Upper lobe of left lung (tissue), 6 donors: ENCODE results near the gene GXYLT1. TPM values are rescaled to one million over a fixed set of nuclear protein-coding genes. Genes with fewer than 3 reads are reported as not detected.

Experiments used
- ATAC-seq, 2 donors: fragments of 200-7000 bp; cut with Tn5 transposase; one replicate each; pipeline ENCODE4 v1.9.1; 2022; ENCODE audit warnings: mild to moderate bottlenecking in 2 of 2, moderate library complexity in 2 of 2; ENCODE audit not compliant: low FRiP score in 2 of 2
- DNase-seq, 2 donors: peaks; one replicate each; pipeline ENCODE4 v3.0.0-alpha.2; 2019 to 2020
- H3K27ac ChIP-seq, 4 donors: fragments of 200-600 bp; sonication (generic); one replicate each; pipeline ENCODE4 v1.5.1; 2016 to 2019
- H3K27me3 ChIP-seq, 4 donors: fragments of 200-600 bp; sonication (generic); one replicate each; pipeline ENCODE4 v1.5.1; 2017 to 2019
- H3K36me3 ChIP-seq, 4 donors: fragments of 200-600 bp; sonication (generic); one replicate each; pipeline ENCODE4 v1.5.1; 2016 to 2019
- H3K4me1 ChIP-seq, 4 donors: fragments of 200-600 bp; sonication (generic); one replicate each; pipeline ENCODE4 v1.5.1; 2018 to 2019
- H3K4me3 ChIP-seq, 4 donors: fragments of 200-600 bp; sonication (generic); one replicate each; pipeline ENCODE4 v1.5.1; 2017 to 2019; ENCODE audit warnings: mild to moderate bottlenecking in 2 of 4, moderate library complexity in 1 of 4
- H3K9me3 ChIP-seq, 4 donors: fragments of 200-600 bp; sonication (generic); one replicate each; pipeline ENCODE4 v1.5.1; 2018 to 2019
- CTCF ChIP-seq, 6 experiments: fragments of 450-650 bp in 4 of 6; fragments of 200-600 bp in 2 of 6; sonication (generic) in 2 of 6; IDR thresholded peaks; one replicate each; pipeline ENCODE4 v1.5.1; 2016 to 2019; ENCODE audit warnings: antibody characterized with exemption in 6 of 6
- EP300 ChIP-seq, 4 donors: sonication (generic); formaldehyde crosslinking; IDR thresholded peaks; one replicate each; pipeline ENCODE4 v1.5.1; 2017; ENCODE audit warnings: antibody characterized with exemption in 4 of 4, control low read depth in 2 of 4
- POLR2A ChIP-seq, 4 donors: fragments of 450-650 bp; IDR thresholded peaks; one replicate each; pipeline ENCODE4 v1.5.1; 2016 to 2017; ENCODE audit warnings: antibody characterized with exemption in 4 of 4, mild to moderate bottlenecking in 2 of 4
- POLR2AphosphoS5 ChIP-seq, 2 donors: sonication (generic); formaldehyde crosslinking; IDR thresholded peaks; one replicate each; pipeline ENCODE4 v1.5.1; 2017; ENCODE audit warnings: antibody characterized with exemption in 2 of 2
- WGBS, 2 donors: methylation state at CpG; one replicate each; pipeline ENCODE4 v1.1.5; 2017 to 2018; 5-methylcytosine and 5-hydroxymethylcytosine counted together
- total RNA-seq, 6 donors: library from RNA; depleted of rRNA in 4 of 6; stranded (reverse); fragments of >200 nt in 4 of 6; gene quantifications; one replicate each; pipeline versions ENCODE4 v1.1.0 to v1.2.1, GENCODE V29; 2016 to 2021
- donor health status: DM: no; HTN: no; CAD: no; lungs with moderate emphysema.
- donor health status: DM: no; HTN: yes; CAD: no; lungs with severe emphysema.

Gene GXYLT1
- total RNA-seq, 6 donors from 2014 or later: 11.3 to 24.6 (median 12.3) TPM

DNA sequence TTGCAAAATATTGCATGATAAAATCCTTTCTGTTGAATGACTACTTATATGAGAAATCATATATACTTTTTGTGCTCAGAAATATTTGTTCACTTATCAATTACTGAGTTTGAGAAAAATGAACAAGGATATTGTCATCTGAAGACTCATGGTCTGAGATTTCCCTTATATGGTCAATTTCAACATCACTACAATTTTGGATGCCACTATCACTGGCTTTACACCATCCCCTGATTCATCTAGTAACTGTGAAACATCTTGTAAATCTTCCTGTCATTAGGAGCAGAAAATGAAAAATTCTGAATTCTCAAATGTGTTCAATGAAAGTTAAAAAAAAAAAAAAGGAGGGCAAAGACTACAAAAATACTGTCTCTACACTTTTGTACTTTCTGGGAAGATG lies 21.8 kb upstream of the GXYLT1 start:
- Histone ChIP-seq H3K36me3 (peaks cover 0 to 5% (median 0%) of the 10 kb centered on the region in 4 donors), H3K4me3 (no peak overlapping the region)

DNA sequence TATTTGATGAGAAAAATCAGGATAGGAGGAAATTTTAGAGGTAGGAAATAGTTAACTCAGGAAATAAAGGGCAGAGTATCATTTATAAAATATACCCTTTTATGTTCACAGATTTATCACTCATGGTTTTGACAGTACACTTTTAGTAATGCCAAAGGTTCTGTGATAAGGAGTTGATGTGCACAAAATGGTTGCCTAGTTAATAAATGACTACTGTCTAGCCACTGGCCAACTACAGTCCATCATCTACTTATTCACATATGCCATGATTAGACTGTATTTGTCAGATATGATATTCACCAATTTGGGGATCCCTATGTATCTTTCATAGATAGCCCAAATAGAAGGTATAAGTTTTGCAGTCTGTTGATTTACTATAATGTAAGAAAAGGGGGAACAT lies 19.2 kb upstream of the GXYLT1 start:
- H3K9me3 ChIP-seq: no peaks in the 10 kb centered on the region
- H3K4me1 ChIP-seq: no peaks in the 10 kb centered on the region
- no peak overlapping the region for H3K27ac ChIP-seq
- no peaks in the 10 kb centered on the region for H3K27me3 ChIP-seq
- no peak overlapping the region for H3K4me3 ChIP-seq
- ATAC-seq (no peak), DNase-seq (no peak)
- TF ChIP-seq POLR2A (IDR thresholded peaks at IDR 0.05) (no peak), POLR2AphosphoS5 (IDR thresholded peaks at IDR 0.05) (no peak), EP300 (IDR thresholded peaks at IDR 0.05) (no peak), CTCF (IDR thresholded peaks at IDR 0.05) (no peak)
- peaks cover 0 to 23% (median 4%) of the 10 kb centered on the region in 4 donors for H3K36me3 ChIP-seq

More for the DNA sequence above, 21.8 kb upstream of the GXYLT1 start:
- ATAC-seq (no peak), DNase-seq (no peak)
- TF ChIP-seq EP300 (IDR thresholded peaks at IDR 0.05) (no peak), POLR2AphosphoS5 (IDR thresholded peaks at IDR 0.05) (no peak), CTCF (IDR thresholded peaks at IDR 0.05) (no peak), POLR2A (IDR thresholded peaks at IDR 0.05) (no peak)
- no peaks in the 10 kb centered on the region for H3K4me1 ChIP-seq
- H3K27ac ChIP-seq: no peak overlapping the region
- H3K9me3 ChIP-seq: no peaks in the 10 kb centered on the region
- H3K27me3 ChIP-seq: no peaks in the 10 kb centered on the region

- no peaks in the 10 kb centered on the region for H3K27me3 ChIP-seq
- TF ChIP-seq POLR2AphosphoS5 (IDR thresholded peaks at IDR 0.05): no peak
- no peak for TF ChIP-seq EP300 (IDR thresholded peaks at IDR 0.05)
- TF ChIP-seq CTCF (IDR thresholded peaks at IDR 0.05): no peak
- no peak for TF ChIP-seq POLR2A (IDR thresholded peaks at IDR 0.05)
- ATAC-seq (no peak), DNase-seq (no peak)
- no peak overlapping the region for H3K27ac ChIP-seq
- peaks cover 0 to 29% (median 4%) of the 10 kb centered on the region in 4 donors for H3K36me3 ChIP-seq
- no peaks in the 10 kb centered on the region for H3K4me1 ChIP-seq
- no peaks in the 10 kb centered on the region for H3K9me3 ChIP-seq
- H3K4me3 ChIP-seq: no peak overlapping the region
- WGBS, 2 donors: 82 to 100% methylated on average over 1 of the region's 1 CpG
Measured at GRCh38 chr12:42162965-42163364, 18.3 kb upstream of the GXYLT1 start.

DNA sequence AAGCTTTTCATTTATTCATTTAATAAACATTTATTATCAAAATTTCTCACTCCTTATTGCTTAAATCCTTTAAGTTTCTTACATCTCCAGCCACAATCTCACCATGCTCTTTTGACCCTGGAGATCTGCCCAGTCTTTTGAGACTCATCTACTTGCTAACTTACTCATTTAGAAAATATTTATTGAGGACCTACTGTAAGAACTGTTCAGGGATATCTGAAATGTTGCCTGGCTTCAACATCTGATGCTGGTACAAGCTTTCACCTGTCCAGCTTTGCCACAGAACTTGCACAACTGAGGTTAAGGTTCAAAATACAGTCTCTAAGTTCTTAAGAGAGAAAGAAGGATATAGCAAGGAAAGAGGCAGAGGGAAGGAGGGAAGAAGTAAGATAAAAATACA lies 17.5 kb upstream of the GXYLT1 start:
- H3K27me3 ChIP-seq: no peaks in the 10 kb centered on the region
- DNase-seq (no peak), ATAC-seq (no peak)
- no peak overlapping the region for H3K4me3 ChIP-seq
- no peak overlapping the region for H3K27ac ChIP-seq
- H3K4me1 ChIP-seq: no peaks in the 10 kb centered on the region
- TF ChIP-seq POLR2AphosphoS5 (IDR thresholded peaks at IDR 0.05) (no peak), CTCF (IDR thresholded peaks at IDR 0.05) (no peak), POLR2A (IDR thresholded peaks at IDR 0.05) (no peak), EP300 (IDR thresholded peaks at IDR 0.05) (no peak)
- peaks cover 0 to 33% (median 4%) of the 10 kb centered on the region in 4 donors for H3K36me3 ChIP-seq
- H3K9me3 ChIP-seq: no peaks in the 10 kb centered on the region

DNA sequence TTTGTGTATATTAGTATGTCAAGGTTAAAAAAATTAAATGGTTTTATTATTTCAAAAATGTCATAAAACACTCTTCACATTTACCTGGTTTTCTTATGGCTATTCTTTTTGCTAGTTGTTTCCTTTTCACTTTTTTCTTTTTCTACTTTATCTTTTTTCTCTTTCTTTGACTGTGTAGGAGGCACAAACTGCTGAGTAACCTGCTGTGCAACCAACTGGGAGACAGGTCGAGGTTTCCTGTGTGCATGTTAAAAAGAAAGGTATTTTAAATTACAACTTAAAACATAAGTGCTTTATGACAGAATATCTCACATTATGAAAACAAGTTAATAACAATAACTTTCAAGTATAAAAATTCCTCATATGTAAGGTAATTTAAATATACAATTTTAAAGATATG lies 16.9 kb upstream of the GXYLT1 start:
- WGBS, 2 donors: 75 to 86% methylated on average over 1 of the region's 1 CpG
- Histone ChIP-seq H3K27ac (no peak overlapping the region), H3K4me3 (no peak overlapping the region), H3K27me3 (no peaks in the 10 kb centered on the region), H3K9me3 (no peaks in the 10 kb centered on the region), H3K4me1 (no peaks in the 10 kb centered on the region), H3K36me3 (peaks cover 0 to 33% (median 4%) of the 10 kb centered on the region in 4 donors)
- DNase-seq: no peak
- no peak for TF ChIP-seq EP300 (IDR thresholded peaks at IDR 0.05)
- TF ChIP-seq CTCF (IDR thresholded peaks at IDR 0.05): no peak
- TF ChIP-seq POLR2A (IDR thresholded peaks at IDR 0.05): no peak
- no peak for TF ChIP-seq POLR2AphosphoS5 (IDR thresholded peaks at IDR 0.05)
- no peak for ATAC-seq
